RWPE2 (cell line): ENCODE measurements around the gene COL25A1.

ENCODE experiments used
- ATAC-seq: fragments of 200-7000 bp; cut with Tn5 transposase; 3 replicates; pipeline ENCODE4 v1.9.1; 2021; ENCODE audit warnings: low read depth
- DNase-seq: peaks from one replicate; pipeline ENCODE4 v3.0.0-alpha.2; 2020; ENCODE audit warnings: low spot score
- H3K27ac ChIP-seq: fragments of 450-650 bp; 2 replicates; pipeline ENCODE4 v1.5.1; 2017; ENCODE audit warnings: mild to moderate bottlenecking; ENCODE audit not compliant: poor library complexity, severe bottlenecking
- H3K27me3 ChIP-seq: fragments of 250-450 bp; sonication (Bioruptor Pico); 2 replicates; pipeline ENCODE4 v1.5.1; 2021; ENCODE audit warnings: mild to moderate bottlenecking, moderate library complexity; ENCODE audit not compliant: insufficient read depth, poor library complexity, severe bottlenecking
- H3K36me3 ChIP-seq: fragments of 250-450 bp; sonication (Bioruptor Pico); 2 replicates; pipeline ENCODE4 v1.5.1; 2020; ENCODE audit warnings: low read depth, mild to moderate bottlenecking, moderate library complexity
- H3K4me1 ChIP-seq: fragments of 250-450 bp; sonication (Bioruptor Pico); 2 replicates; pipeline ENCODE4 v1.5.1; 2021; ENCODE audit warnings: mild to moderate bottlenecking, moderate library complexity; ENCODE audit not compliant: insufficient read depth, poor library complexity, severe bottlenecking
- H3K4me3 ChIP-seq: fragments of 250-450 bp; sonication (Bioruptor Pico); 2 replicates; pipeline ENCODE4 v1.5.1; 2021; ENCODE audit warnings: mild to moderate bottlenecking, moderate library complexity; ENCODE audit not compliant: severe bottlenecking
- H3K9me3 ChIP-seq: fragments of 250-450 bp; sonication (Bioruptor Pico); 2 replicates; pipeline ENCODE4 v1.5.1; 2021; ENCODE audit warnings: mild to moderate bottlenecking, moderate library complexity; ENCODE audit not compliant: severe bottlenecking
- CTCF ChIP-seq: fragments of 450-650 bp; IDR thresholded peaks from one replicate; pipeline ENCODE4 v1.5.1; 2017; ENCODE audit warnings: mild to moderate bottlenecking, moderate library complexity; ENCODE audit not compliant: poor library complexity, severe bottlenecking

COL25A1 gene

GRCh38 chr4:109319156-109319555, 16.7 kb upstream of the COL25A1 start:
- H3K9me3 ChIP-seq: no peaks in the 10 kb centered on the region
- no peaks in the 10 kb centered on the region for H3K36me3 ChIP-seq
- no peak for TF ChIP-seq CTCF
- no peak for ATAC-seq
- no peaks in the 10 kb centered on the region for H3K4me1 ChIP-seq
- no peak overlapping the region for H3K27ac ChIP-seq
- H3K4me3 ChIP-seq: no peak overlapping the region
- no peak for DNase-seq
- H3K27me3 ChIP-seq: no peaks in the 10 kb centered on the region

- TF ChIP-seq CTCF: no peak
- Histone ChIP-seq H3K9me3 (no peaks in the 10 kb centered on the region), H3K4me3 (no peak overlapping the region), H3K36me3 (no peaks in the 10 kb centered on the region), H3K27me3 (no peaks in the 10 kb centered on the region), H3K27ac (no peak overlapping the region), H3K4me1 (no peaks in the 10 kb centered on the region)
- DNase-seq (no peak), ATAC-seq (no peak)
Observed at GRCh38 chr4:109315818-109316217, 13.4 kb upstream of the COL25A1 start.

- Histone ChIP-seq H3K36me3 (no peaks in the 10 kb centered on the region), H3K4me3 (no peak overlapping the region), H3K27me3 (no peaks in the 10 kb centered on the region), H3K9me3 (no peaks in the 10 kb centered on the region), H3K27ac (no peak overlapping the region), H3K4me1 (no peaks in the 10 kb centered on the region)
- TF ChIP-seq CTCF: no peak
- DNase-seq (no peak), ATAC-seq (no peak)
Observed at GRCh38 chr4:109315341-109315740, 12.9 kb upstream of the COL25A1 start.

GRCh38 chr4:109313168-109314133, 11.0 kb upstream of the COL25A1 start:
- H3K4me1 ChIP-seq: no peaks in the 10 kb centered on the region
- TF ChIP-seq CTCF: no peak
- H3K9me3 ChIP-seq: no peaks in the 10 kb centered on the region

GRCh38 chr4:109303140-109303496, 660 bp upstream of the COL25A1 start:
- ATAC-seq: peak; percentile 40
- Histone ChIP-seq H3K36me3 (no peaks in the 10 kb centered on the region), H3K4me3 (peak overlapping the region; percentile 28), H3K9me3 (no peaks in the 10 kb centered on the region), H3K4me1 (no peaks in the 10 kb centered on the region), H3K27ac (no peak overlapping the region), H3K27me3 (peaks cover 59% of the 10 kb centered on the region)
- no peak for TF ChIP-seq CTCF
- no peak for DNase-seq

More at GRCh38 chr4:109313168-109314133, 11.0 kb upstream of the COL25A1 start:
- H3K36me3 ChIP-seq: no peaks in the 10 kb centered on the region
- DNase-seq: no peak
- ATAC-seq: no peak
- H3K4me3 ChIP-seq: no peak overlapping the region
- H3K27ac ChIP-seq: no peak overlapping the region
- H3K27me3 ChIP-seq: no peaks in the 10 kb centered on the region
